SK-N-SH treated with all-trans-retinoic acid at 6 μM for 48 hours (cell line): ENCODE results near the gene ADD3.

ENCODE experiments used
- ARNTL ChIP-seq: fragments of 450-650 bp; formaldehyde crosslinking; IDR thresholded peaks from 2 replicates; pipeline ENCODE4 v1.5.0; 2020; ENCODE audit warnings: low read depth, mild to moderate bottlenecking, moderate library complexity, borderline replicate concordance
- TF ChIP-seq, protein P1 (sequence below): fragments of 250-450 bp; sonication (Bioruptor Pico); IDR thresholded peaks from 2 replicates; pipeline ENCODE4 v1.8.0; 2020; ENCODE audit warnings: mild to moderate bottlenecking, moderate library complexity, borderline replicate concordance
- TF ChIP-seq, protein P2 (sequence below): fragments of 250-450 bp; sonication (Bioruptor Pico); IDR thresholded peaks from 2 replicates; pipeline ENCODE4 v1.5.1; 2021; ENCODE audit warnings: mild to moderate bottlenecking, moderate library complexity

DNA sequence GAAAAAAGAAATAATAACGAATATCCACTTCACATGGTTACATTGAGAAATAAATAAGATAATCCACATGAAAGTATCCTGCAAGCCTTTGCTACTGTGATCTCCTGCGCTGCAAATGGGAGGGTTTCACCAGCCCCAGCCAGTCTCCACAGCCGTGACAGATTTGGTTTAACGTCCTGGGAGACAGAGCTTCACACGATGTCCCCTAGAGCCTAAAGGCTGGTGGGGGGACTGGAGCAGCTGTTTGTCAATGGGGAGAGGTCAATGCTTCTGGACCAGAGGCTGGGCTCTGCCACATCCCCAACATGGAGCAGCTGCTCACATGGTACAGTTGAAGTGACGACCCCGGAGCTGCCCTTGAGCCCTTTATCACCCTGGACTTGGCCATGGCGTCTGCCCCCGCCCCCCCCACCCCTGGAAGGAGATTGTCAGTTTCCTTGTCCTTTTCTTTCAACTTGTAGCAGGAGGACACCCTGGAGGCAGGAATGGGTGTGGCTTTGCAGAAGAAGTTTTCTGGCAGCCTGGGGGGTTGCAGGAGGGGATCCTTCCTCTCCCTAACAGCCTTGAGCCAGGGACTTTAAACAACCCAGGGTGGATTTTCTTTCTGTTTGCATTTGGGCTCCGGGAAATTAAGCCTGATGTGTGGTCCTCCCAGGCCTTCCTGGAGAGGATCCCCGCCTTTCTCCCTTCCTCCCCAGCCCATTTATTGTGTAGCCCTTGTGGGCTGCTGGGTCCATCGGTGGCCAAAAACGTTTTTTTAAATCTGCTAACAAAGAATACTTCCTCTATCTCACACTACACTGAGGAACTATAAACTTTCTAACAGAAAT lies 162.6 kb downstream of the ADD3 start:
- TF ChIP-seq, protein P1, sequence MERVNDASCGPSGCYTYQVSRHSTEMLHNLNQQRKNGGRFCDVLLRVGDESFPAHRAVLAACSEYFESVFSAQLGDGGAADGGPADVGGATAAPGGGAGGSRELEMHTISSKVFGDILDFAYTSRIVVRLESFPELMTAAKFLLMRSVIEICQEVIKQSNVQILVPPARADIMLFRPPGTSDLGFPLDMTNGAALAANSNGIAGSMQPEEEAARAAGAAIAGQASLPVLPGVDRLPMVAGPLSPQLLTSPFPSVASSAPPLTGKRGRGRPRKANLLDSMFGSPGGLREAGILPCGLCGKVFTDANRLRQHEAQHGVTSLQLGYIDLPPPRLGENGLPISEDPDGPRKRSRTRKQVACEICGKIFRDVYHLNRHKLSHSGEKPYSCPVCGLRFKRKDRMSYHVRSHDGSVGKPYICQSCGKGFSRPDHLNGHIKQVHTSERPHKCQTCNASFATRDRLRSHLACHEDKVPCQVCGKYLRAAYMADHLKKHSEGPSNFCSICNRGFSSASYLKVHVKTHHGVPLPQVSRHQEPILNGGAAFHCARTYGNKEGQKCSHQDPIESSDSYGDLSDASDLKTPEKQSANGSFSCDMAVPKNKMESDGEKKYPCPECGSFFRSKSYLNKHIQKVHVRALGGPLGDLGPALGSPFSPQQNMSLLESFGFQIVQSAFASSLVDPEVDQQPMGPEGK (CRISPR knock-in tag), result no peak
- TF ChIP-seq ARNTL (CRISPR knock-in tag), result no peak
- TF ChIP-seq, protein P2, sequence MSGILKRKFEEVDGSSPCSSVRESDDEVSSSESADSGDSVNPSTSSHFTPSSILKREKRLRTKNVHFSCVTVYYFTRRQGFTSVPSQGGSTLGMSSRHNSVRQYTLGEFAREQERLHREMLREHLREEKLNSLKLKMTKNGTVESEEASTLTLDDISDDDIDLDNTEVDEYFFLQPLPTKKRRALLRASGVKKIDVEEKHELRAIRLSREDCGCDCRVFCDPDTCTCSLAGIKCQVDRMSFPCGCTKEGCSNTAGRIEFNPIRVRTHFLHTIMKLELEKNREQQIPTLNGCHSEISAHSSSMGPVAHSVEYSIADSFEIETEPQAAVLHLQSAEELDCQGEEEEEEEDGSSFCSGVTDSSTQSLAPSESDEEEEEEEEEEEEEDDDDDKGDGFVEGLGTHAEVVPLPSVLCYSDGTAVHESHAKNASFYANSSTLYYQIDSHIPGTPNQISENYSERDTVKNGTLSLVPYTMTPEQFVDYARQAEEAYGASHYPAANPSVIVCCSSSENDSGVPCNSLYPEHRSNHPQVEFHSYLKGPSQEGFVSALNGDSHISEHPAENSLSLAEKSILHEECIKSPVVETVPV (CRISPR knock-in tag), result no peak
